BE2C (cell line): Measurements from ENCODE around the gene PRDX1.
"Not testable (repeated sequence)": the region's sequence is repeated elsewhere in the genome, so short reads cannot be mapped to it uniquely, and the experiment has no call there.

Experiments
- DNase-seq: peaks from one replicate; pipeline ENCODE4 v3.0.0-alpha.2; 2020
- H3K27me3 ChIP-seq: fragments of 250-450 bp; sonication (Bioruptor Pico); 2 replicates; pipeline ENCODE4 v1.5.1; 2020; ENCODE audit warnings: mild to moderate bottlenecking
- H3K36me3 ChIP-seq: fragments of 250-450 bp; sonication (Bioruptor Pico); 2 replicates; pipeline ENCODE4 v1.5.1; 2020; ENCODE audit warnings: mild to moderate bottlenecking
- H3K4me1 ChIP-seq: fragments of 250-450 bp; sonication (Bioruptor Pico); 2 replicates; pipeline ENCODE4 v1.5.1; 2020
- H3K4me3 ChIP-seq: 2 replicates; pipeline ENCODE4 v1.5.1; 2011; ENCODE audit warnings: low read depth, low read length
- H3K9me3 ChIP-seq: fragments of 250-450 bp; sonication (Bioruptor Pico); 2 replicates; pipeline ENCODE4 v1.5.1; 2020
- TF ChIP-seq, protein P1 (sequence below): IDR thresholded peaks from 2 replicates; pipeline ENCODE4 v1.5.1; 2012; ENCODE audit warnings: mild to moderate bottlenecking, low read depth, low read length

The PRDX1 gene

DNA sequence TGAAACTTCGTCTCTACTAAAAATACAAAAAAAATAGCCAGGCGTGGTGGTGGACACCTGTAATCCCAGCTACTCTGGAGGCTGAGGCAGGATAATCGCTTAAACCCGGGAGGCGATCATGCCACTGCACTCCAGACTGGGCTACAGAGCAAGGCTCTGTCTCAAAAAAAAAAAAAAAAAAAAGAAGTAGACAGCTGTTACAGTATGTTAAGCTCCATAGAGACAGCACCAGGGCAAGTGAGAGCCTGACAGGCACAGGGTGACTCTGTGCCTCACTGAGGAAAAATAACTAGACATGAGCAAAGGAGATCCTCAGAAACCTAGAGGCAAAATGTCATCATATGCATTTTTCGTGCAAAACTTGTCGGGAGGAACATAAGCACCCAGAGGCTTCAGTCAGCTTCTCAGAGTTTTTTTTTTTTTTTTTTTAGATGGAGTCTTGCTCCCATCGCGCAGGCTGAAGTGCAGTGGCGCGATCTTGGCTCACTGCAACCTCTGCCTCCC, 9.0 kb upstream of the PRDX1 start:
- no peak for DNase-seq
- TF ChIP-seq, protein P1, sequence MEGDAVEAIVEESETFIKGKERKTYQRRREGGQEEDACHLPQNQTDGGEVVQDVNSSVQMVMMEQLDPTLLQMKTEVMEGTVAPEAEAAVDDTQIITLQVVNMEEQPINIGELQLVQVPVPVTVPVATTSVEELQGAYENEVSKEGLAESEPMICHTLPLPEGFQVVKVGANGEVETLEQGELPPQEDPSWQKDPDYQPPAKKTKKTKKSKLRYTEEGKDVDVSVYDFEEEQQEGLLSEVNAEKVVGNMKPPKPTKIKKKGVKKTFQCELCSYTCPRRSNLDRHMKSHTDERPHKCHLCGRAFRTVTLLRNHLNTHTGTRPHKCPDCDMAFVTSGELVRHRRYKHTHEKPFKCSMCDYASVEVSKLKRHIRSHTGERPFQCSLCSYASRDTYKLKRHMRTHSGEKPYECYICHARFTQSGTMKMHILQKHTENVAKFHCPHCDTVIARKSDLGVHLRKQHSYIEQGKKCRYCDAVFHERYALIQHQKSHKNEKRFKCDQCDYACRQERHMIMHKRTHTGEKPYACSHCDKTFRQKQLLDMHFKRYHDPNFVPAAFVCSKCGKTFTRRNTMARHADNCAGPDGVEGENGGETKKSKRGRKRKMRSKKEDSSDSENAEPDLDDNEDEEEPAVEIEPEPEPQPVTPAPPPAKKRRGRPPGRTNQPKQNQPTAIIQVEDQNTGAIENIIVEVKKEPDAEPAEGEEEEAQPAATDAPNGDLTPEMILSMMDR = no peak
- H3K36me3 ChIP-seq = no peaks in the 10 kb centered on the region
- H3K4me1 ChIP-seq = no peaks in the 10 kb centered on the region
- H3K27me3 ChIP-seq = no peaks in the 10 kb centered on the region
- H3K4me3 ChIP-seq = no peak overlapping the region
- H3K9me3 ChIP-seq = no peaks in the 10 kb centered on the region

DNA sequence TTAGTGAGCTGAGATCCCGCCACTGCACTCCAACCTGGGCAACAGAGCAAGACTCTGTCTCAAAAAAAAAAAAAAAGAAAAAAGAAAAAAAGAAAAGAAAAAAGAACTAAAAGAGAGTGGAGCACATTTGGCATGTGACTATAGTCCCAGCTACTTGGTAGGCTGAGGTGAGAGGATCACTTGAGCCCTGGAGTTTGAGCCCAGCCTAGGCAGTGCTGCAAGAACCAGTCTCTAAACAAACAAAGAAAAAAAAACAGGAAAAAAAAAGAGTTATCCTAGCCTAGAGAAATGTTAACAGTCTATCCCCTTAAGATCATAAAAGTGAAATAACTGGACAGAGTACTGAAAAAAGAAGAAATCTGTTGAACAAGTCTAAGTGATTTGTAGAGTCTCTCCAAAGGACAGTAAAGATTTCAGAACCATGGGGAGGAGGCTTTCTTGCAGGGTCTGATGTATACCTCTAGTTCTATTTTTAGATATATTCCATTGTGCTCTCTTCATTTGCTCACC, 4.5 kb upstream of the PRDX1 start:
- no peak for DNase-seq
- no peaks in the 10 kb centered on the region for H3K27me3 ChIP-seq
- no peak overlapping the region for H3K4me3 ChIP-seq
- no peaks in the 10 kb centered on the region for H3K36me3 ChIP-seq
- H3K4me1 ChIP-seq = no peaks in the 10 kb centered on the region
- H3K9me3 ChIP-seq = no peaks in the 10 kb centered on the region
- TF ChIP-seq, protein P1 = no peak

DNA sequence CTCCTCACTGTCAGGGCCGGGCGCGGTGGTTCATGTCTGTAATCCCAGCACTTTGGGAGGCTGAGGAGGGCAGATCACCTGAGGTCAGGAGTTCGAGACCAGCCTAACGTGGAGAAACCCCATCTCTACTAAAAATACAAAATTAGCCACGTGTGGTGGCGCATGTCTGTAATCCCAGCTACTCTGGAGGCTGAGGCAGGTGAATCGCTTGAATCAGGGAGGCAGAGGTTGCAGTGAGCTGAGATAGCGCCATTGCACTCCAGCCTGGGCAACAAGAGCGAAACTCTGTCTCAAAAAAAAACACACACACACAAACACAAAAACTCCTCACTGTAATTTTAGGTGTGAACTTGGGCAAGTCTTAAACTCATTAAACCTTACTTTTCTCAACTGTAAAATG, 2.3 kb upstream of the PRDX1 start:
- H3K4me3 ChIP-seq, H3K4me1 ChIP-seq, H3K36me3 ChIP-seq, DNase-seq, H3K9me3 ChIP-seq, H3K27me3 ChIP-seq: not testable (repeated sequence)

DNA sequence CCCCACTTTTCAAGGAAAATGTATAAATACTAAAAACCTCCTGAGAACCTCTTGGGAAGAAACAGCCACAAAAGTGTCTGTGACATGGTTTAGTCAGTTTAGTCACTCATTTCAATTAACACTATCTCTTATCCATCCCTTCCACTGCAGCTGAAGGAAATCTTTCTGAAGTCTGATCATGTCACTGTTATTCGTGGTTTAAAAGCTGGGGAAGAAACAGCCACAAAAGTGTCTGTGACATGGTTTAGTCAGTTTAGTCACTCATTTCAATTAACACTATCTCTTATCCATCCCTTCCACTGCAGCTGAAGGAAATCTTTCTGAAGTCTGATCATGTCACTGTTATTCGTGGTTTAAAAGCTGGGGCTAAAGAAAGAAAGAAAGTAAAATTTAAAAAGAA, 1.8 kb upstream of the PRDX1 start:
- DNase-seq, H3K9me3 ChIP-seq, H3K27me3 ChIP-seq, H3K36me3 ChIP-seq, H3K4me3 ChIP-seq, H3K4me1 ChIP-seq: not testable (repeated sequence)

DNA sequence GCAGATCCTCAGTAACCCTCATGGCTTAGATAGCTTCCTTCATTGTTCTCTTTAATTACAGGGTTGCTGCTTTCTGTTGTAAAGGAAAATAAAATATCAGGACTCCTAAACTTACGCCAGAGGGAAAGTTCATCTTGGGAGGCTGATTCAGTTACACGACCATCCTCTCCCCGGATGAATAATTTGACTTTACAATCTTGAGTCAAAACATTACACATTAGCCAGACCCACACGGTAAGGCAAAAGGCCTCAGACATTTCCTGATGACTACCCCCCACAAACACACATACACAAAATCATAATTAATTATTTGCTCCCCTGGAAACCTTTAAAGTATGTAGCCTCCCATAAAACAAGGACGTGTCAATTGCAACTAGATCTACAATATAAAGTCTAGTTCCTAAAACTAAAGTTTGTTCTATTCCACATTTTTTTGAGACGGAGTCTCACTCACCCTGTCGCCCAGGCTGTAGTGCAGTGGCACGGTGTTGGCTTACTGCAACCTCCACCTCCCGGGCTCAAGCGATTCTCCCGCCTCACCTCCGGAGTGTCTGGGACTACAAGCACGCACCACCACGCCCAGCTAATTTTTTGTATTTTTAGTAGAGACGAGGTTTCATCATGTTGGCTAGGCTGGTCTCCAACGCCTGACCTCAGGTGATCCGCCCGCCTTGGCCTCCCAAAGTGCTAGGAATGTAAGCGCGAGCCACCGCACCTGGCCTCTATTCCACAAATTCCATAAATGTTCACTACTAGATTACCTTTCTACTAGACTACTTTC, 830 bp upstream of the PRDX1 start:
- H3K4me1 ChIP-seq = no peaks in the 10 kb centered on the region
- H3K9me3 ChIP-seq = no peaks in the 10 kb centered on the region
- DNase-seq = no peak
- H3K4me3 ChIP-seq = peak overlapping the region; percentile 85
- TF ChIP-seq, protein P1 = no peak
- H3K27me3 ChIP-seq = no peaks in the 10 kb centered on the region
- H3K36me3 ChIP-seq = peaks cover 10% of the 10 kb centered on the region

DNA sequence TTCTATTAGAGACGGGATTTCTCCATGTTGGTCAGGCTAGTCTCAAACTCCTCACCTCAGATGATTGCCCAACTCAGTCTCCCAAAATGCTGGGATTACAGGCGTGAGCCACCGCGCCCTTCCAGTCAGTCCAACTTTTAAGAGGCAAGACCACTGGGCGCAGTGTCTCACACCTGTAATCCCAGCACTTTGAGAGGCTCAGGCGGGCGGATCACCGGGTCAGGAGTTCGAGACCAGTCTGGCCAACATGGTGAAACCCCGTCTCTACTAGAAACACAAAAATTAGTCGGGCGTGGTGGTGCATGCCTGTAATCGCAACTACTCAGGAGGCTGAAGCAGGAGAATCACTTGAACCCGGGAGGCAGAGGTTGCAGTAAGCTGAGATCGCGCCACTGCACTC, 1.9 kb downstream of the PRDX1 start:
- H3K36me3 ChIP-seq = peaks cover 30% of the 10 kb centered on the region
- H3K4me3 ChIP-seq = not testable (repeated sequence)

DNA sequence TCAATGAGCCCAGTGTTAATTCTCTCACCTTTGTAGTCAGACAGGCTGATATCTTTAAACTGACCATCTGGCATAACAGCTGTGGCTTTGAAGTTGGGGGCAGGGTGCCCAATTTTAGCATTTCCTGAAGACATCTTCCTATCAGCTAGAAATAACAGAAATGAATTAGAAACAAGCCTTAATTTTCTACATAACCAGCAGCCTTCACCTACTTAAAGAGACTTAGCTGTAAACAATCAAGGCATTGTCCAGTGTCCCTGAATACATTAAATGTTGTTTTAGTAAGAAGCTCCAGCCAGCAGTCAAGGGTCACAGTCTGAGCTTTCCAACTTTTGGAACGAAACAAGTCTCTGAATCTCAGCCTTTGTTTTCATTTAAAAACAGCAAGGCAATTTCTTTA, 2.8 kb downstream of the PRDX1 start:
- no peaks in the 10 kb centered on the region for H3K4me1 ChIP-seq
- DNase-seq = no peak
- no peaks in the 10 kb centered on the region for H3K27me3 ChIP-seq
- H3K4me3 ChIP-seq = no peak overlapping the region
- H3K36me3 ChIP-seq = peaks cover 37% of the 10 kb centered on the region
- H3K9me3 ChIP-seq = no peaks in the 10 kb centered on the region
- TF ChIP-seq, protein P1 = no peak

More for the DNA sequence above, 1.9 kb downstream of the PRDX1 start:
- H3K4me1 ChIP-seq, H3K9me3 ChIP-seq, H3K27me3 ChIP-seq, DNase-seq: not testable (repeated sequence)

DNA sequence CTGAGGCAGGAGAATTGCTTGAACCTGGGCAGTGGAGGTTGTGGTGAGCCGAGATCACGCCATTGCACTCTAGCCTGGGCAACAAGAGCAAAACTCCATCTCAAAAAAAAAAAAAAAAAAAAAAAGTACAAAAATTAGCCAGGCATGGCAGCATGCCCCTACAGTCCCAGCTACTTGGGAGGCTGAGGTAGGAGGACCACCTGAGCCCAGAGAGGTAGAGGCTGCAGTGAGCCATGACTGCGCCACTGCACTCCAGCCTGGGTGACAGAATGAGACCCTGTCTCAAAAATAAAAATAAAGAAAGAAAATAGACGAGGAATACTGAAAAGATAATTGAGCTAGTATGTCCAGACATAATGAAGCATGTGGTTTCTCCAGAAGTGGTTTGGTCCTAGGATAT, 3.3 kb downstream of the PRDX1 start:
- H3K4me1 ChIP-seq, H3K27me3 ChIP-seq, H3K4me3 ChIP-seq, DNase-seq, H3K9me3 ChIP-seq: not testable (repeated sequence)
- H3K36me3 ChIP-seq = peaks cover 38% of the 10 kb centered on the region
